ENCODE data around the gene SIRPA. TPM values are rescaled to one million over a fixed set of nuclear protein-coding genes. Genes with fewer than 3 reads are reported as not detected.

SIRPA gene
- polyA plus RNA-seq, 1 donor (not counting 4 experiments of a cell fraction or from before 2014, with no cell fraction given), result 23.7 TPM

- H3K9me1 ChIP-seq (ENCODE audit: control insufficient read depth, extremely low read depth, insufficient read depth, low read length), result no peaks in the 10 kb centered on the region
- peaks cover 9% of the 10 kb centered on the region for H3K27me3 ChIP-seq (ENCODE audit: control insufficient read depth, extremely low read depth, insufficient read depth, low read length)
- H3K4me1 ChIP-seq (ENCODE audit: control insufficient read depth, extremely low read depth, insufficient read depth, low read length), result no peaks in the 10 kb centered on the region
- H3K4me3 ChIP-seq (ENCODE audit: control insufficient read depth in 2 of 3, extremely low read depth in 1 of 3, insufficient read depth in 2 of 3, low read depth in 1 of 3, low read length in 3 of 3), result no peak overlapping the region
- no peak overlapping the region for H3K27ac ChIP-seq (ENCODE audit: control insufficient read depth, insufficient read depth, low read length)
- DNase-seq (ENCODE audit: low read depth, low spot score) (no peak), FAIRE-seq (no peak)
- no peak for TF ChIP-seq CTCF (optimal IDR thresholded peaks at IDR 0.05 in 1 of 3, IDR thresholded peaks at IDR 0.05 in 1 of 3, conservative IDR thresholded peaks at IDR 0.05 in 1 of 3; ENCODE audit: extremely low read depth in 1 of 3, insufficient read depth in 2 of 3, low read length in 3 of 3)
- no peak for TF ChIP-seq EZH2 (IDR thresholded peaks at IDR 0.05; ENCODE audit: low read length)
- H3K9ac ChIP-seq (ENCODE audit: control insufficient read depth, extremely low read depth, insufficient read depth, low read length), result no peak overlapping the region
- H4K20me1 ChIP-seq (ENCODE audit: control insufficient read depth, extremely low read depth, insufficient read depth, low read length), result no peaks in the 10 kb centered on the region
- no peaks in the 10 kb centered on the region for H3K79me2 ChIP-seq (ENCODE audit: control insufficient read depth, insufficient read depth, low read length)
- H2AFZ ChIP-seq (ENCODE audit: control insufficient read depth, low read length), result no peak overlapping the region
- no peak overlapping the region for H3K4me2 ChIP-seq (ENCODE audit: control insufficient read depth, extremely low read depth, insufficient read depth, low read depth, low read length)
- dilution Hi-C loops (cut with MboI; ENCODE audit: extremely low pct_ligation_motif_present, low sequenced_read_pairs), result no loop called here
- no peaks in the 10 kb centered on the region for H3K36me3 ChIP-seq (ENCODE audit: control insufficient read depth in 2 of 2, extremely low read depth in 1 of 2, insufficient read depth in 2 of 2, low read length in 2 of 2)
- no peaks in the 10 kb centered on the region for H3K9me3 ChIP-seq (ENCODE audit: control insufficient read depth, low read depth, low read length)
Measured at GRCh38 chr20:1973601-1974440, 78.6 kb downstream of the SIRPA start.

GRCh38 chr20:1975291-1975690 is 80.1 kb downstream of the SIRPA start:
- no peaks in the 10 kb centered on the region for H4K20me1 ChIP-seq (ENCODE audit: control insufficient read depth, extremely low read depth, insufficient read depth, low read length)
- no peak overlapping the region for H3K9ac ChIP-seq (ENCODE audit: control insufficient read depth, extremely low read depth, insufficient read depth, low read length)
- H3K4me1 ChIP-seq (ENCODE audit: control insufficient read depth, extremely low read depth, insufficient read depth, low read length), result no peaks in the 10 kb centered on the region
- H3K4me2 ChIP-seq (ENCODE audit: control insufficient read depth, extremely low read depth, insufficient read depth, low read depth, low read length), result no peak overlapping the region
- H3K27me3 ChIP-seq (ENCODE audit: control insufficient read depth, extremely low read depth, insufficient read depth, low read length), result peaks cover 13% of the 10 kb centered on the region
- H3K9me1 ChIP-seq (ENCODE audit: control insufficient read depth, extremely low read depth, insufficient read depth, low read length), result no peaks in the 10 kb centered on the region
- no peaks in the 10 kb centered on the region for H3K79me2 ChIP-seq (ENCODE audit: control insufficient read depth, insufficient read depth, low read length)
- H3K36me3 ChIP-seq (ENCODE audit: control insufficient read depth in 2 of 2, extremely low read depth in 1 of 2, insufficient read depth in 2 of 2, low read length in 2 of 2), result no peaks in the 10 kb centered on the region
- no peak for FAIRE-seq
- TF ChIP-seq CTCF (optimal IDR thresholded peaks at IDR 0.05 in 1 of 3, IDR thresholded peaks at IDR 0.05 in 1 of 3, conservative IDR thresholded peaks at IDR 0.05 in 1 of 3; ENCODE audit: extremely low read depth in 1 of 3, insufficient read depth in 2 of 3, low read length in 3 of 3), result no peak
- TF ChIP-seq EZH2 (IDR thresholded peaks at IDR 0.05; ENCODE audit: low read length), result no peak
- H3K4me3 ChIP-seq (ENCODE audit: control insufficient read depth in 2 of 3, extremely low read depth in 1 of 3, insufficient read depth in 2 of 3, low read depth in 1 of 3, low read length in 3 of 3), result no peak overlapping the region
- H3K27ac ChIP-seq (ENCODE audit: control insufficient read depth, insufficient read depth, low read length), result no peak overlapping the region
- H3K9me3 ChIP-seq (ENCODE audit: control insufficient read depth, low read depth, low read length), result no peaks in the 10 kb centered on the region
- dilution Hi-C loops (cut with MboI; ENCODE audit: extremely low pct_ligation_motif_present, low sequenced_read_pairs), result no loop called here
- H2AFZ ChIP-seq (ENCODE audit: control insufficient read depth, low read length), result no peak overlapping the region
- DNase-seq (ENCODE audit: low read depth, low spot score), result no peak
